Endothelial cell of umbilical vein (primary cell): ENCODE results near the gene NCR2. TPM values are rescaled to one million over a fixed set of nuclear protein-coding genes. Genes with fewer than 3 reads are reported as not detected.

Source experiments
- BruUV-seq: library from RNA; stranded (reverse); fragments of 400-500 nt; replicated peaks from 2 replicates; lab custom pipeline; 2021; lab: Mats Ljungman, UMichigan
- CTCF ChIA-PET: fragments of 300-600, 350-600 bp; sonication (Branson Sonifier 250); formaldehyde crosslinking; loops from one replicate; lab custom pipeline; 2021; ENCODE audit warnings: antibody characterized with exemption, inconsistent platforms; lab: Charles Lee
- POLR2A ChIA-PET: fragments of 300-600, 350-600 bp; sonication (Branson Sonifier 250); formaldehyde crosslinking; loops from one replicate; lab custom pipeline; 2021; ENCODE audit warnings: antibody characterized with exemption, inconsistent platforms; lab: Charles Lee
- DNase-seq: peaks from one replicate; pipeline ENCODE4 v3.0.0-alpha.2; 2011; ENCODE audit warnings: low read depth, low spot score
- FAIRE-seq: peaks from 2 replicates; lab custom pipeline; 2011; peaks lifted over from hg19 to GRCh38; lab: Jason Lieb, UNC
- H2AFZ ChIP-seq: 2 replicates; pipeline ENCODE4 v1.6.0; 2012; ENCODE audit warnings: low read depth, low read length, control low read depth, inconsistent platforms
- H3K27ac ChIP-seq: 2 replicates; pipeline ENCODE4 v1.5.1; 2011; ENCODE audit warnings: low read depth, mild to moderate bottlenecking, control low read depth, low read length, moderate library complexity; ENCODE audit not compliant: insufficient read depth
- H3K27me3 ChIP-seq, 2 experiments: 2 replicates each; pipeline versions ENCODE4 v1.6.0 to v1.6.1; 2011; ENCODE audit warnings: low read length in 2 of 2, mixed read lengths in 1 of 2; ENCODE audit not compliant: control insufficient read depth in 2 of 2, insufficient read depth in 2 of 2
- H3K36me3 ChIP-seq, 2 experiments: 2 replicates in 1 of 2; 3 replicates in 1 of 2; pipeline ENCODE4 v1.5.1; 2011; ENCODE audit warnings: low read length in 2 of 2, mild to moderate bottlenecking in 1 of 2, moderate library complexity in 1 of 2; ENCODE audit not compliant: control insufficient read depth in 2 of 2, insufficient read depth in 2 of 2; ENCODE audit errors: extremely low read depth in 1 of 2
- H3K4me1 ChIP-seq: 3 replicates; pipeline ENCODE4 v1.5.1; 2011; ENCODE audit warnings: mild to moderate bottlenecking, low read length; ENCODE audit not compliant: control insufficient read depth, insufficient read depth; ENCODE audit errors: extremely low read depth
- H3K4me2 ChIP-seq: 2 replicates; pipeline ENCODE4 v1.6.1; 2011; ENCODE audit warnings: low read length, control low read depth, mixed read lengths; ENCODE audit not compliant: insufficient read depth
- H3K4me3 ChIP-seq, 3 experiments: fragments of 200-600 bp in 1 of 3; sonication (generic), shearing (Covaris generic) in 1 of 3; replicated peaks in 1 of 3; 2 replicates each; pipeline ENCODE4 v1.5.1; 2011 to 2016; ENCODE audit warnings: control low read depth in 3 of 3, low read length in 3 of 3, mild to moderate bottlenecking in 2 of 3, inconsistent platforms in 1 of 3, low read depth in 1 of 3, moderate library complexity in 1 of 3; ENCODE audit not compliant: insufficient read depth in 1 of 3
- H3K79me2 ChIP-seq: 2 replicates; pipeline ENCODE4 v1.6.0; 2012; ENCODE audit warnings: low read length, inconsistent platforms; ENCODE audit not compliant: control insufficient read depth, insufficient read depth
- H3K9ac ChIP-seq: replicated peaks from 2 replicates; pipeline ENCODE3; 2011; ENCODE audit warnings: low read length, control low read depth; ENCODE audit not compliant: insufficient read depth; ENCODE audit errors: extremely low read depth
- H3K9me1 ChIP-seq: replicated peaks from 3 replicates; pipeline ENCODE4 v1.6.0; 2011; ENCODE audit warnings: mild to moderate bottlenecking, low read length; ENCODE audit not compliant: control insufficient read depth, insufficient read depth; ENCODE audit errors: extremely low read depth
- H3K9me3 ChIP-seq: replicated peaks from 2 replicates; pipeline ENCODE4 v1.5.1; 2012; ENCODE audit warnings: low read length, inconsistent platforms; ENCODE audit not compliant: control insufficient read depth, insufficient read depth
- H4K20me1 ChIP-seq: replicated peaks from 2 replicates; pipeline ENCODE3; 2011; ENCODE audit warnings: mild to moderate bottlenecking, low read length; ENCODE audit not compliant: control insufficient read depth, insufficient read depth; ENCODE audit errors: extremely low read depth
- CTCF ChIP-seq, 2 donors: IDR thresholded peaks; 1 replicate in 1 of 2; 2 replicates in 1 of 2; pipeline ENCODE4 v1.5.1; 2011; ENCODE audit warnings: low read length in 2 of 2, mild to moderate bottlenecking in 2 of 2, moderate library complexity in 2 of 2, control low read depth in 1 of 2, inconsistent platforms in 1 of 2, low read depth in 1 of 2; ENCODE audit not compliant: insufficient read depth in 1 of 2; ENCODE audit errors: extremely low read depth in 1 of 2
- EZH2 ChIP-seq: IDR thresholded peaks from 2 replicates; pipeline ENCODE4 v1.6.1; 2012; ENCODE audit warnings: borderline replicate concordance, low read depth, mild to moderate bottlenecking, moderate library complexity, low read length, inconsistent platforms; ENCODE audit not compliant: severe bottlenecking
- JUN ChIP-seq: IDR thresholded peaks from 2 replicates; pipeline ENCODE4 v1.6.1; 2011; ENCODE audit warnings: borderline replicate concordance, low read depth; ENCODE audit not compliant: insufficient read length, insufficient read depth
- dilution Hi-C: fragments of 300-500 bp; cut with MboI; formaldehyde crosslinking; loops from one replicate; pipeline ENCODE4 v1.15.0; 2019; ENCODE audit warnings: low sequenced_read_pairs; ENCODE audit not compliant: extremely low pct_ligation_motif_present
- intact Hi-C: fragments of 100-400 bp; cut with micrococcal nuclease; formaldehyde crosslinking; loops from one replicate; pipeline ENCODE4 v1.10.0; 2022
- polyA plus RNA-seq, 4 experiments: library from polyadenylated mRNA; depleted of rRNA in 3 of 4; stranded (reverse) in 3 of 4; unstranded in 1 of 4; fragments of >200 nt; gene quantifications; 2 replicates each; pipeline versions ENCODE4 v1.2.1 to v1.2.3, GENCODE V29; 2011 to 2012; ENCODE audit warnings: missing spikeins in 1 of 4
- total RNA-seq: library from RNA; stranded (reverse); gene quantifications from 2 replicates; pipeline ENCODE4 v1.2.3, GENCODE V29; 2021

NCR2 gene
- total and polyA plus RNA-seq, 2 donors (not counting 3 experiments of a cell fraction or from before 2014, with no cell fraction given), result not detected

- intact Hi-C loops (no loop called here), dilution Hi-C loops (no loop called here)
- TF ChIP-seq EZH2 (peak; percentile 40), JUN (no peak)
- Histone ChIP-seq H4K20me1 (no peaks in the 10 kb centered on the region), H3K27me3 (peaks cover 28 to 53% of the 10 kb centered on the region in 2 experiments), H3K9ac (no peak overlapping the region), H3K9me1 (no peaks in the 10 kb centered on the region), H3K4me3 (no peak overlapping the region), H3K79me2 (no peaks in the 10 kb centered on the region), H2AFZ (no peak overlapping the region), H3K36me3 (no peaks in the 10 kb centered on the region), H3K9me3 (no peaks in the 10 kb centered on the region), H3K27ac (no peak overlapping the region), H3K4me1 (peaks cover 6% of the 10 kb centered on the region), H3K4me2 (no peak overlapping the region)
- DNase-seq (no peak), FAIRE-seq (no peak)
- ChIA-PET POLR2A (no interaction called here), CTCF (no interaction called here)
- no TSS peak for BruUV-seq
Measured at GRCh38 chr6:41325446-41326066, 9.9 kb upstream of the NCR2 start.

GRCh38 chr6:41326092-41326491, 9.3 kb upstream of the NCR2 start:
- intact Hi-C loops, result no loop called here
- TF ChIP-seq JUN, result no peak
- no peak for TF ChIP-seq CTCF (IDR thresholded peaks at IDR 0.05; ENCODE audit: extremely low read depth in 1 of 2, insufficient read depth in 1 of 2, low read depth in 1 of 2, low read length in 2 of 2)
- Histone ChIP-seq H3K27ac (no peak overlapping the region), H3K79me2 (no peaks in the 10 kb centered on the region), H2AFZ (no peak overlapping the region), H3K36me3 (no peaks in the 10 kb centered on the region), H3K27me3 (peaks cover 28 to 53% of the 10 kb centered on the region in 2 experiments), H3K9me1 (no peaks in the 10 kb centered on the region), H3K4me1 (peaks cover under 1% of the 10 kb centered on the region), H4K20me1 (no peaks in the 10 kb centered on the region), H3K4me3 (no peak overlapping the region), H3K9ac (no peak overlapping the region), H3K9me3 (no peaks in the 10 kb centered on the region), H3K4me2 (no peak overlapping the region)
- CTCF ChIA-PET, result no interaction called here
- no peak for DNase-seq
- no TSS peak for BruUV-seq
- dilution Hi-C loops, result no loop called here
- POLR2A ChIA-PET, result no interaction called here
- no peak for FAIRE-seq
